HCT116 (cell line): ENCODE data around the gene GNG10.
"Not testable (repeated sequence)": the region's sequence is repeated elsewhere in the genome, so short reads cannot be mapped to it uniquely, and the experiment has no call there.

ENCODE experiments used
- EGR1 ChIP-seq: IDR thresholded peaks from 2 replicates; pipeline ENCODE4 v1.6.1; 2012; ENCODE audit warnings: low read depth
- ELF1 ChIP-seq: IDR thresholded peaks from 2 replicates; pipeline ENCODE4 v1.6.1; 2012; ENCODE audit warnings: low read depth, borderline replicate concordance
- EZH2 ChIP-seq: fragments of 200-600 bp; sonication (generic); IDR thresholded peaks from 2 replicates; pipeline ENCODE4 v1.6.1; 2017; ENCODE audit warnings: antibody characterized with exemption, mixed run types
- EZH2phosphoT487 ChIP-seq: fragments of 200-600 bp; IDR thresholded peaks from 2 replicates; pipeline ENCODE4 v1.6.1; 2018; ENCODE audit warnings: antibody characterized with exemption, borderline replicate concordance
- POLR2A ChIP-seq: IDR thresholded peaks from 2 replicates; pipeline ENCODE4 v1.7.0; 2011; ENCODE audit warnings: borderline replicate concordance; ENCODE audit not compliant: insufficient read depth, insufficient read length; ENCODE audit errors: extremely low read depth
- POLR2AphosphoS5 ChIP-seq: IDR thresholded peaks from 2 replicates; pipeline ENCODE4 v1.6.1; 2011; ENCODE audit warnings: mild to moderate bottlenecking, low read depth, low read length, moderate library complexity
- SIN3A ChIP-seq: IDR thresholded peaks from 2 replicates; pipeline ENCODE4 v1.6.1; 2012; ENCODE audit warnings: low read depth
- SRF ChIP-seq: IDR thresholded peaks from 2 replicates; pipeline ENCODE4 v1.6.1; 2012; ENCODE audit warnings: low read depth
- TCF7L2 ChIP-seq: IDR thresholded peaks from 2 replicates; pipeline ENCODE4 v1.7.0; 2011; ENCODE audit warnings: borderline replicate concordance, inconsistent platforms; ENCODE audit not compliant: insufficient read depth, insufficient read length; ENCODE audit errors: extremely low read depth
- YY1 ChIP-seq: IDR thresholded peaks from 2 replicates; pipeline ENCODE4 v1.6.1; 2011; ENCODE audit warnings: low read length, low read depth, moderate library complexity, mild to moderate bottlenecking; ENCODE audit not compliant: insufficient replicate concordance; ENCODE audit errors: extremely low read depth
- TF ChIP-seq, protein P1 (sequence below), 3 experiments: fragments of 200-600 bp in 1 of 3; sonication (generic) in 1 of 3; IDR thresholded peaks in 2 of 3; conservative IDR thresholded peaks in 1 of 3; 2 replicates each; pipeline ENCODE4 v1.5.1; 2012 to 2017; ENCODE audit warnings: low read depth in 2 of 3, low read length in 2 of 3, antibody characterized with exemption in 1 of 3, borderline replicate concordance in 1 of 3, control low read depth in 1 of 3, mild to moderate bottlenecking in 1 of 3, mixed read lengths in 1 of 3, mixed run types in 1 of 3, moderate library complexity in 1 of 3; ENCODE audit not compliant: insufficient read depth in 1 of 3

GRCh38 chr9:111617349-111617748 lies 44.1 kb upstream of the GNG10 start:
- TF ChIP-seq, protein P1, sequence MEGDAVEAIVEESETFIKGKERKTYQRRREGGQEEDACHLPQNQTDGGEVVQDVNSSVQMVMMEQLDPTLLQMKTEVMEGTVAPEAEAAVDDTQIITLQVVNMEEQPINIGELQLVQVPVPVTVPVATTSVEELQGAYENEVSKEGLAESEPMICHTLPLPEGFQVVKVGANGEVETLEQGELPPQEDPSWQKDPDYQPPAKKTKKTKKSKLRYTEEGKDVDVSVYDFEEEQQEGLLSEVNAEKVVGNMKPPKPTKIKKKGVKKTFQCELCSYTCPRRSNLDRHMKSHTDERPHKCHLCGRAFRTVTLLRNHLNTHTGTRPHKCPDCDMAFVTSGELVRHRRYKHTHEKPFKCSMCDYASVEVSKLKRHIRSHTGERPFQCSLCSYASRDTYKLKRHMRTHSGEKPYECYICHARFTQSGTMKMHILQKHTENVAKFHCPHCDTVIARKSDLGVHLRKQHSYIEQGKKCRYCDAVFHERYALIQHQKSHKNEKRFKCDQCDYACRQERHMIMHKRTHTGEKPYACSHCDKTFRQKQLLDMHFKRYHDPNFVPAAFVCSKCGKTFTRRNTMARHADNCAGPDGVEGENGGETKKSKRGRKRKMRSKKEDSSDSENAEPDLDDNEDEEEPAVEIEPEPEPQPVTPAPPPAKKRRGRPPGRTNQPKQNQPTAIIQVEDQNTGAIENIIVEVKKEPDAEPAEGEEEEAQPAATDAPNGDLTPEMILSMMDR (IDR thresholded peaks at IDR 0.05 in 2 of 3, conservative IDR thresholded peaks at IDR 0.05 in 1 of 3; ENCODE audit: borderline replicate concordance in 1 of 3, insufficient read depth in 1 of 3, low read depth in 2 of 3, low read length in 2 of 3), result not testable (repeated sequence)
- not testable (repeated sequence) for TF ChIP-seq ELF1, SIN3A, SRF, TCF7L2, POLR2A, EGR1, EZH2phosphoT487, POLR2AphosphoS5, YY1, EZH2
